A673 (cell line): ENCODE measurements around the gene RASA3. TPM values are rescaled to one million over a fixed set of nuclear protein-coding genes. Genes with fewer than 3 reads are reported as not detected.

ENCODE experiments used
- BruUV-seq: library from RNA; stranded (reverse); fragments of 400-500 nt; replicated peaks from 2 replicates; lab custom pipeline; 2021; lab: Mats Ljungman, UMichigan
- CTCF ChIA-PET: fragments of 300-600 bp; sonication (Branson Sonifier 250); formaldehyde crosslinking; loops from one replicate; lab custom pipeline; 2022; ENCODE audit warnings: antibody characterized with exemption; lab: Charles Lee
- POLR2A ChIA-PET: fragments of 300-600 bp; sonication (Branson Sonifier 250); formaldehyde crosslinking; loops from one replicate; lab custom pipeline; 2022; ENCODE audit warnings: antibody characterized with exemption; ENCODE audit not compliant: low non-redundant PET; lab: Charles Lee
- DNase-seq: peaks from one replicate; pipeline ENCODE4 v3.0.0-alpha.2; 2015; ENCODE audit warnings: low spot score
- H3K27ac ChIP-seq: fragments of 200-600 bp; sonication (generic); 2 replicates; pipeline ENCODE4 v1.5.1; 2016; ENCODE audit warnings: mixed run types, low read depth, mild to moderate bottlenecking, mixed read lengths, antibody characterized with exemption, low read length; ENCODE audit not compliant: poor library complexity, severe bottlenecking
- H3K27me3 ChIP-seq: fragments of 200-600 bp; sonication (generic); replicated peaks from 2 replicates; pipeline ENCODE4 v1.6.1; 2017; ENCODE audit warnings: mixed run types, low read depth, mild to moderate bottlenecking, mixed read lengths, antibody characterized with exemption, low read length; ENCODE audit not compliant: insufficient read depth, poor library complexity
- H3K36me3 ChIP-seq: fragments of 200-600 bp; sonication (generic); 2 replicates; pipeline ENCODE4 v1.6.1; 2016; ENCODE audit warnings: mixed run types, mild to moderate bottlenecking, mixed read lengths, antibody characterized with exemption, low read length; ENCODE audit not compliant: insufficient read depth, poor library complexity, severe bottlenecking
- H3K4me1 ChIP-seq: fragments of 200-600 bp; sonication (generic); 2 replicates; pipeline ENCODE4 v1.6.1; 2017; ENCODE audit warnings: mixed run types, mild to moderate bottlenecking, mixed read lengths, antibody characterized with exemption, low read length; ENCODE audit not compliant: insufficient read depth, poor library complexity, severe bottlenecking
- H3K4me3 ChIP-seq: fragments of 200-600 bp; sonication (generic); 2 replicates; pipeline ENCODE4 v1.5.1; 2016; ENCODE audit warnings: low read depth, mixed run types, mild to moderate bottlenecking, mixed read lengths, low read length; ENCODE audit not compliant: poor library complexity, severe bottlenecking
- H3K9me3 ChIP-seq: fragments of 200-600 bp; sonication (generic); 2 replicates; pipeline ENCODE4 v1.6.1; 2016; ENCODE audit warnings: mixed run types, low read depth, mild to moderate bottlenecking, mixed read lengths, antibody characterized with exemption, low read length; ENCODE audit not compliant: poor library complexity, severe bottlenecking
- EZH2 ChIP-seq: fragments of 200-600 bp; sonication (generic); IDR thresholded peaks from 2 replicates; pipeline ENCODE4 v1.6.1; 2017; ENCODE audit warnings: borderline replicate concordance, low read depth, mild to moderate bottlenecking, mixed read lengths, antibody characterized with exemption, low read length; ENCODE audit not compliant: poor library complexity, severe bottlenecking
- intact Hi-C: fragments of 100-400 bp; cut with micrococcal nuclease; formaldehyde crosslinking; loops from one replicate; pipeline ENCODE4 v1.10.0; 2022; ENCODE audit not compliant: unreplicated experiment
- total RNA-seq: library from RNA; stranded (reverse); gene quantifications from 2 replicates; pipeline ENCODE4 v1.2.3, GENCODE V29; 2021
- TF ChIP-seq, protein P1 (sequence below): fragments of 300-800, 200-600 bp; sonication (generic); conservative IDR thresholded peaks from 2 replicates; pipeline ENCODE4 v1.5.1; 2017; ENCODE audit warnings: low read depth, mild to moderate bottlenecking, antibody characterized with exemption, low read length, moderate library complexity, mixed read lengths

The RASA3 gene
- total RNA-seq, 1 experiment from 2014 or later = 22.1 TPM

GRCh38 chr13:114173272-114173671 lies 40.8 kb upstream of the RASA3 start:
- no peaks in the 10 kb centered on the region for H3K27me3 ChIP-seq
- H3K9me3 ChIP-seq = peaks cover 16% of the 10 kb centered on the region
- H3K27ac ChIP-seq = peak overlapping the region; percentile 90
- ChIA-PET CTCF (no interaction called here), POLR2A (no interaction called here)
- peaks cover 30% of the 10 kb centered on the region for H3K4me1 ChIP-seq
- no TSS peak for BruUV-seq
- DNase-seq = no peak
- H3K4me3 ChIP-seq = no peak overlapping the region
- TF ChIP-seq, protein P1, sequence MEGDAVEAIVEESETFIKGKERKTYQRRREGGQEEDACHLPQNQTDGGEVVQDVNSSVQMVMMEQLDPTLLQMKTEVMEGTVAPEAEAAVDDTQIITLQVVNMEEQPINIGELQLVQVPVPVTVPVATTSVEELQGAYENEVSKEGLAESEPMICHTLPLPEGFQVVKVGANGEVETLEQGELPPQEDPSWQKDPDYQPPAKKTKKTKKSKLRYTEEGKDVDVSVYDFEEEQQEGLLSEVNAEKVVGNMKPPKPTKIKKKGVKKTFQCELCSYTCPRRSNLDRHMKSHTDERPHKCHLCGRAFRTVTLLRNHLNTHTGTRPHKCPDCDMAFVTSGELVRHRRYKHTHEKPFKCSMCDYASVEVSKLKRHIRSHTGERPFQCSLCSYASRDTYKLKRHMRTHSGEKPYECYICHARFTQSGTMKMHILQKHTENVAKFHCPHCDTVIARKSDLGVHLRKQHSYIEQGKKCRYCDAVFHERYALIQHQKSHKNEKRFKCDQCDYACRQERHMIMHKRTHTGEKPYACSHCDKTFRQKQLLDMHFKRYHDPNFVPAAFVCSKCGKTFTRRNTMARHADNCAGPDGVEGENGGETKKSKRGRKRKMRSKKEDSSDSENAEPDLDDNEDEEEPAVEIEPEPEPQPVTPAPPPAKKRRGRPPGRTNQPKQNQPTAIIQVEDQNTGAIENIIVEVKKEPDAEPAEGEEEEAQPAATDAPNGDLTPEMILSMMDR = no peak
- no peak for TF ChIP-seq EZH2
- intact Hi-C loops = no loop called here
- H3K36me3 ChIP-seq = no peaks in the 10 kb centered on the region

- no peak for DNase-seq
- Histone ChIP-seq H3K27ac (no peak overlapping the region), H3K4me3 (no peak overlapping the region), H3K9me3 (peaks cover 11% of the 10 kb centered on the region), H3K36me3 (no peaks in the 10 kb centered on the region), H3K4me1 (no peaks in the 10 kb centered on the region), H3K27me3 (no peaks in the 10 kb centered on the region)
- no TSS peak for BruUV-seq
- TF ChIP-seq, protein P1 = no peak
- TF ChIP-seq EZH2 = no peak
- ChIA-PET CTCF (no interaction called here), POLR2A (no interaction called here)
- intact Hi-C loops = no loop called here
Observed at GRCh38 chr13:114167885-114168284, 35.5 kb upstream of the RASA3 start.

DNA sequence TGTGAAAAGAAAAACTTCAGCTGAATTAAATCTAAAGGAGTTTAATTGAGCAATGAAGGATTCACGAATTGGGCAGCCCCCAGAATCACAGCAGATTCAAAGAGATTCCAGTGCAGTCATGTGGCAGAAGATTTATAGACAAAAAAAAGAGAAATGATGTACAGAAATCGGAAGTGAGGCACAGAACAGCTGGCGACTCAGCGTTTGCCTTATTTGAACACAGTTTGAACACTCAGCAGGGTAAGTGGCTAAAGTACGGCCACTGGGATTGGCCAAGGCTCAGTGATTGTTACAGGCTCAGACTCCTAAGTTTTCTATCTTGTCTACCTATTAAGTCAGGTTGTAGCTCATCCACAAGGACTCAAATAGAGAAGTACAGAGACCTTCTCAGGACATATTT lies 35.0 kb upstream of the RASA3 start:
- peak; percentile 50 for DNase-seq
- no peak for TF ChIP-seq EZH2
- TF ChIP-seq, protein P1 = no peak
- intact Hi-C loops = no loop called here
- BruUV-seq = no TSS peak
- Histone ChIP-seq H3K4me1 (peaks cover 1% of the 10 kb centered on the region), H3K27ac (peak overlapping the region; percentile 23), H3K27me3 (no peaks in the 10 kb centered on the region), H3K4me3 (no peak overlapping the region), H3K36me3 (no peaks in the 10 kb centered on the region), H3K9me3 (peaks cover 7% of the 10 kb centered on the region)
- POLR2A ChIA-PET = no interaction called here
- CTCF ChIA-PET = no interaction called here
